ENCODE results near the gene RAD23B.
A peak's percentile ranks its signal among the peaks of the same experiment; 100 is the strongest.
"Not testable (repeated sequence)": the region's sequence is repeated elsewhere in the genome, so short reads cannot be mapped to it uniquely, and the experiment has no call there.

Gene RAD23B

GRCh38 chr9:107282759-107283622 lies at the start of gene RAD23B:
TSS of gene RAD23B (plus strand) at chr9:107283279. CDS start at chr9:107283630, 351 bp downstream.
- DNase-seq (ENCODE audit: low spot score), result peak; percentile 100

- DNase-seq (ENCODE audit: low spot score), result no peak
Observed at GRCh38 chr9:107235765-107236442, 47.2 kb upstream of the RAD23B start.

GRCh38 chr9:107237873-107238272 lies 45.2 kb upstream of the RAD23B start:
- no peak for DNase-seq (ENCODE audit: low spot score)

GRCh38 chr9:107239474-107239873 lies 43.6 kb upstream of the RAD23B start:
- no peak for DNase-seq (ENCODE audit: low spot score)

GRCh38 chr9:107240260-107240659 lies 42.8 kb upstream of the RAD23B start:
- DNase-seq (ENCODE audit: low spot score), result no peak

GRCh38 chr9:107242073-107243030 lies 40.7 kb upstream of the RAD23B start:
- no peak for DNase-seq (ENCODE audit: low spot score)

- DNase-seq (ENCODE audit: low spot score), result no peak
Observed at GRCh38 chr9:107243742-107244141, 39.3 kb upstream of the RAD23B start.

- DNase-seq (ENCODE audit: low spot score), result no peak
Observed at GRCh38 chr9:107246259-107247254, 36.5 kb upstream of the RAD23B start.

- DNase-seq (ENCODE audit: low spot score), result no peak
Observed at GRCh38 chr9:107248714-107249113, 34.4 kb upstream of the RAD23B start.

GRCh38 chr9:107249131-107249533 lies 33.9 kb upstream of the RAD23B start:
- DNase-seq (ENCODE audit: low spot score), result no peak

- no peak for DNase-seq (ENCODE audit: low spot score)
Observed at GRCh38 chr9:107249665-107250285, 33.3 kb upstream of the RAD23B start.

- DNase-seq (ENCODE audit: low spot score), result peak; percentile 66
Observed at GRCh38 chr9:107251756-107252322, 31.2 kb upstream of the RAD23B start.

- no peak for DNase-seq (ENCODE audit: low spot score)
Observed at GRCh38 chr9:107258919-107259318, 24.2 kb upstream of the RAD23B start.

GRCh38 chr9:107259751-107260313 lies 23.2 kb upstream of the RAD23B start:
- not testable (repeated sequence) for DNase-seq (ENCODE audit: low spot score)

- DNase-seq (ENCODE audit: low spot score), result no peak
Observed at GRCh38 chr9:107260437-107261081, 22.5 kb upstream of the RAD23B start.

- DNase-seq (ENCODE audit: low spot score), result no peak
Observed at GRCh38 chr9:107261106-107261505, 22.0 kb upstream of the RAD23B start.

- DNase-seq (ENCODE audit: low spot score), result no peak
Observed at GRCh38 chr9:107263289-107263688, 19.8 kb upstream of the RAD23B start.

GRCh38 chr9:107266624-107267368 lies 16.3 kb upstream of the RAD23B start:
- DNase-seq (ENCODE audit: low spot score), result no peak

All from left forelimb (tissue), 1 donor.